GM12872 (cell line): ENCODE measurements around the gene TUBA1C.

Experiments used
- CTCF ChIP-seq: IDR thresholded peaks from 3 replicates; pipeline ENCODE4 v1.5.1; 2011; ENCODE audit warnings: low read depth, mild to moderate bottlenecking, low read length, moderate library complexity; ENCODE audit not compliant: insufficient read depth

The TUBA1C gene

DNA sequence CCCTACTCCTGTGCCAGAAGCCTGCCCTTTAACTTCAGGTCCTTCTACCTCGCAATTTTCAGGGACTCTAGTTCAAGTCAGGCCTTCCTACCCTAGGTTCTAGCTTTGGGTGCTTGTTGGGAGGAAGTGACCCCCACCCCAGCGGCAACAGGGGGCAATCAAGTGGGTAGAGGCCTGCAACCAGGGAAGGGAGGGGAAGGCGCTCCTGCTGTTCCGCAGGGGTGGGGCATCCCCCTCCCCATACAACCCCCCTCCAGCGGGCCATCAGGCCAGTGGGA lies 29.9 kb downstream of the TUBA1C start:
- no peak for TF ChIP-seq CTCF

GRCh38 chr12:49295082-49295936 lies 30.4 kb downstream of the TUBA1C start, which contains the start of gene PRPH:
PRPH (plus strand) TSS chr12:49295147; CDS start chr12:49295201, 54 bp downstream.
- no peak for TF ChIP-seq CTCF

- TF ChIP-seq CTCF: peak; percentile 96
These were observed 31.4 kb downstream of the TUBA1C start for GRCh38 chr12:49296034-49296835.

- TF ChIP-seq CTCF: no peak
These were observed 32.2 kb downstream of the TUBA1C start for GRCh38 chr12:49296836-49297694.

DNA sequence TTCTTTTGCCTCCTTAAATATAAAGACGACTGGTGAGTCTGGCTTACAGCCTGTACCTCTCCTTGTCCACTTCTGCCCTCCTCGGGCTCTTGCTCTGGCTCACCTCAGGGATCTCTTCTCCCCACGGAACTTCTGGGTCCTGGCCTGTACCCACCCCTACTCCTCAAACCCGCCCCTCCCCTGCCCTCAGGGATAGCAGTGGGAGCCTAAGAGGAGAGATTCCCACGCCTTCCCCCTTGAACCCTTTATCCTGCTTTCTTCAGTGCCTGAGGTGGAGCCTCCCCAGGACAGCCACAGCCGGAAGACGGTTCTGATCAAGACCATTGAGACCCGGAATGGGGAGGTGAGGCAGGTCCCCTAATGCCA lies 32.8 kb downstream of the TUBA1C start:
- TF ChIP-seq CTCF: no peak

- TF ChIP-seq CTCF: peak; percentile 49; the same call in 2 of the 3 replicates
These were observed 33.3 kb downstream of the TUBA1C start for GRCh38 chr12:49298160-49298559.

GRCh38 chr12:49301760-49302159 lies 36.9 kb downstream of the TUBA1C start:
- TF ChIP-seq CTCF: no peak
